WTC11 (cell line): ENCODE data around the gene SP140.

Experiments used
- CTCF ChIP-seq: fragments of 200-600 bp; IDR thresholded peaks from 2 replicates; pipeline ENCODE4 v1.8.0; 2022; ENCODE audit warnings: antibody characterized with exemption
- E2F4 ChIP-seq: sonication (generic); formaldehyde crosslinking; IDR thresholded peaks from 2 replicates; pipeline ENCODE4 v1.8.1; 2022; ENCODE audit warnings: low read depth, mild to moderate bottlenecking, moderate library complexity, missing genetic modification reagents, borderline replicate concordance
- ERG ChIP-seq: fragments of 250-450 bp; sonication (Bioruptor Pico); IDR thresholded peaks from 2 replicates; pipeline ENCODE4 v1.8.0; 2021; ENCODE audit warnings: mild to moderate bottlenecking
- ESRRA ChIP-seq: sonication (generic); formaldehyde crosslinking; IDR thresholded peaks from 2 replicates; pipeline ENCODE4 v1.8.1; 2022; ENCODE audit warnings: mild to moderate bottlenecking, missing genetic modification reagents, borderline replicate concordance
- IRF1 ChIP-seq: sonication (generic); formaldehyde crosslinking; IDR thresholded peaks from 2 replicates; pipeline ENCODE4 v1.8.0; 2023; ENCODE audit warnings: missing genetic modification reagents
- JAZF1 ChIP-seq: fragments of 250-450 bp; sonication (Bioruptor Pico); IDR thresholded peaks from 2 replicates; pipeline ENCODE4 v1.9.0; 2021; ENCODE audit warnings: moderate library complexity, mild to moderate bottlenecking, inconsistent platforms
- MAX ChIP-seq: sonication (generic); formaldehyde crosslinking; IDR thresholded peaks from 2 replicates; pipeline ENCODE4 v1.8.0; 2022; ENCODE audit warnings: mild to moderate bottlenecking, missing genetic modification reagents
- SMAD4 ChIP-seq: sonication (generic); formaldehyde crosslinking; IDR thresholded peaks from 2 replicates; pipeline ENCODE4 v1.8.0; 2022; ENCODE audit warnings: mild to moderate bottlenecking, missing genetic modification reagents
- STAT6 ChIP-seq: sonication (generic); formaldehyde crosslinking; conservative IDR thresholded peaks from 2 replicates; pipeline ENCODE4 v1.8.1; 2023; ENCODE audit warnings: mild to moderate bottlenecking, low read depth, missing genetic modification reagents, moderate library complexity
- TEAD4 ChIP-seq: sonication (generic); formaldehyde crosslinking; IDR thresholded peaks from 2 replicates; pipeline ENCODE4 v1.8.0; 2022; ENCODE audit warnings: mild to moderate bottlenecking, missing genetic modification reagents
- USF2 ChIP-seq: sonication (generic); formaldehyde crosslinking; IDR thresholded peaks from 2 replicates; pipeline ENCODE4 v1.8.1; 2023; ENCODE audit warnings: mild to moderate bottlenecking, missing genetic modification reagents, moderate library complexity
- ZBTB43 ChIP-seq: sonication (generic); formaldehyde crosslinking; IDR thresholded peaks from 2 replicates; pipeline ENCODE4 v1.8.1; 2023; ENCODE audit warnings: mild to moderate bottlenecking, missing genetic modification reagents

- TF ChIP-seq CTCF (no peak), USF2 (CRISPR knock-in tag) (no peak), SMAD4 (CRISPR knock-in tag) (no peak), ERG (no peak), ZBTB43 (CRISPR knock-in tag) (no peak), E2F4 (no peak), IRF1 (CRISPR knock-in tag) (no peak), MAX (no peak), ESRRA (CRISPR knock-in tag) (no peak), STAT6 (no peak), TEAD4 (CRISPR knock-in tag) (no peak), JAZF1 (CRISPR knock-in tag) (no peak)
These were observed 71.4 kb downstream of the SP140 start for GRCh38 chr2:230296917-230297316.
